HEK293T (cell line): ENCODE data around the gene TASOR2.

Experiments used
- CTCF ChIA-PET: fragments of 350-600 bp; formaldehyde crosslinking; extraction: SDS; loops from one replicate; lab custom pipeline; 2021; ENCODE audit warnings: antibody characterized with exemption, inconsistent platforms; lab: Yijun Ruan, JAX
- POLR2A ChIA-PET: fragments of 350-600 bp; formaldehyde crosslinking; extraction: SDS; loops from one replicate; lab custom pipeline; 2020; ENCODE audit warnings: antibody characterized with exemption, inconsistent platforms; lab: Yijun Ruan, JAX
- DNase-seq: peaks from one replicate; pipeline ENCODE4 v3.0.0; 2012; ENCODE audit warnings: mixed read lengths; ENCODE audit errors: extremely low spot score
- ARNT ChIP-seq: fragments of 450-650 bp; IDR thresholded peaks from 2 replicates; pipeline ENCODE4 v1.6.1; 2017; ENCODE audit warnings: mild to moderate bottlenecking
- BHLHE40 ChIP-seq: fragments of 450-650 bp; IDR thresholded peaks from 2 replicates; pipeline ENCODE4 v1.6.1; 2016; ENCODE audit warnings: mild to moderate bottlenecking, moderate library complexity, borderline replicate concordance
- CTBP1 ChIP-seq: fragments of 450-650 bp; IDR thresholded peaks from 2 replicates; pipeline ENCODE4 v1.6.1; 2016; ENCODE audit warnings: borderline replicate concordance
- ELF4 ChIP-seq: fragments of 450-650 bp; IDR thresholded peaks from 2 replicates; pipeline ENCODE4 v1.6.1; 2017; ENCODE audit warnings: antibody characterized with exemption
- FOXA1 ChIP-seq: fragments of 450-650 bp; IDR thresholded peaks from 2 replicates; pipeline ENCODE4 v1.6.1; 2016; ENCODE audit warnings: mild to moderate bottlenecking
- FOXK2 ChIP-seq: fragments of 450-650 bp; IDR thresholded peaks from 2 replicates; pipeline ENCODE4 v1.6.1; 2016; ENCODE audit warnings: mild to moderate bottlenecking
- FOXM1 ChIP-seq: fragments of 450-650 bp; IDR thresholded peaks from 2 replicates; pipeline ENCODE4 v1.6.1; 2017; ENCODE audit warnings: mild to moderate bottlenecking, borderline replicate concordance
- HDGF ChIP-seq: fragments of 450-650 bp; IDR thresholded peaks from 2 replicates; pipeline ENCODE4 v1.6.1; 2017; ENCODE audit warnings: antibody characterized with exemption, borderline replicate concordance
- L3MBTL2 ChIP-seq: fragments of 450-650 bp; conservative IDR thresholded peaks from 2 replicates; pipeline ENCODE4 v1.6.1; 2016; ENCODE audit warnings: mild to moderate bottlenecking
- LEF1 ChIP-seq: fragments of 450-650 bp; IDR thresholded peaks from 2 replicates; pipeline ENCODE4 v1.6.1; 2017; ENCODE audit warnings: mild to moderate bottlenecking, borderline replicate concordance
- NFRKB ChIP-seq: fragments of 450-650 bp; IDR thresholded peaks from 2 replicates; pipeline ENCODE4 v1.6.1; 2016; ENCODE audit warnings: mild to moderate bottlenecking, moderate library complexity
- SP1 ChIP-seq: fragments of 450-650 bp; IDR thresholded peaks from 2 replicates; pipeline ENCODE4 v1.6.1; 2017
- SUZ12 ChIP-seq: fragments of 450-650 bp; IDR thresholded peaks from 2 replicates; pipeline ENCODE4 v1.6.1; 2016; ENCODE audit warnings: mild to moderate bottlenecking
- TARDBP ChIP-seq: fragments of 450-650 bp; IDR thresholded peaks from 2 replicates; pipeline ENCODE4 v1.6.1; 2016
- ZNF384 ChIP-seq: fragments of 450-650 bp; IDR thresholded peaks from 2 replicates; pipeline ENCODE4 v1.6.1; 2016
- TF ChIP-seq, protein P1 (sequence below): fragments of 450-650 bp; IDR thresholded peaks from 2 replicates; pipeline ENCODE4 v1.6.1; 2016

TASOR2 gene

DNA sequence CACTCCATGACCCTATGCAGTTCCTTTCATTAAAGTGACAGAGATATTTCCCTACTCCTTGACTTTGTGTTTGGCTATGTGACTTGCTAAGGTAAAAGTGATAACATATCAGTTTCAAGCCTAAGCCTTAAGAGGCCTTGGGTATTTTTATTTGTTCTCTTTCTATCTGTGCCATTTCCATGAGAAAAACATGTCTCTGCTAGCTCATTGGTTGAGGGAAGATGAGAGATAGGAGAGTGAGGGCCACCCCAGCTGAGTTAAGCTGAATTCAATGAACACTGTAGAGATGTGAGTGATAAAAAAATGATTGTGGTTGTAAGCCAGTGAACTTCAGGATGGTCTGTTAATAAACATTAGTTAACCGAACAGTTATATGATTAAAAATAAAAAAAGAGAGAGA, 13.4 kb downstream of the TASOR2 start:
- ChIA-PET POLR2A (no interaction called here), CTCF (no interaction called here)
- DNase-seq = no peak
- TF ChIP-seq ARNT (no peak), HDGF (no peak), FOXK2 (no peak), BHLHE40 (no peak), TARDBP (no peak), LEF1 (no peak)
- TF ChIP-seq, protein P1, sequence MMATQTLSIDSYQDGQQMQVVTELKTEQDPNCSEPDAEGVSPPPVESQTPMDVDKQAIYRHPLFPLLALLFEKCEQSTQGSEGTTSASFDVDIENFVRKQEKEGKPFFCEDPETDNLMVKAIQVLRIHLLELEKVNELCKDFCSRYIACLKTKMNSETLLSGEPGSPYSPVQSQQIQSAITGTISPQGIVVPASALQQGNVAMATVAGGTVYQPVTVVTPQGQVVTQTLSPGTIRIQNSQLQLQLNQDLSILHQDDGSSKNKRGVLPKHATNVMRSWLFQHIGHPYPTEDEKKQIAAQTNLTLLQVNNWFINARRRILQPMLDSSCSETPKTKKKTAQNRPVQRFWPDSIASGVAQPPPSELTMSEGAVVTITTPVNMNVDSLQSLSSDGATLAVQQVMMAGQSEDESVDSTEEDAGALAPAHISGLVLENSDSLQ = no peak

GRCh38 chr10:5708356-5708755, 23.7 kb downstream of the TASOR2 start:
- DNase-seq = no peak
- CTCF ChIA-PET = interaction anchor here (0.6 kb wide), 2 partner anchors 16 to 894 kb away, joined by 3 read pairs; no protein-coding TSS in a partner anchor
- POLR2A ChIA-PET = no interaction called here

DNA sequence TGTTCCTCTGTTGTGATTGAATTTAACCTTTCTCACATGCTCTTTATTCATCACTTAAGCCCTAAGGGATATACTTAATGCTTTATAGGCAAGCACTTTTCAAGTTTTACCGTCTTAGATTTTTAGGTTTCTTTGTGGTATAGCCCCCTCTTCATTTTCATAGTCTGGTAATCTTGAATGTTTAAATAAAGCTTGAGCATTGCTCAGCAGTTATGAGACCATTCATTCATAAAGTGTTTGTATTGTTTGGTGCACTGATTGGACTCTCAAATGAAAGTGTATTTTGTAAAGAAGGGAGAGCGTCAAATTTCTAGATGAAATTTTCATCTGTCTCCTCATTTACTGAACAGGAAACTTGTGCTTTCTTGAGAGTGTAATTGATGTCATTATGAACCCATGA, 25.2 kb downstream of the TASOR2 start:
- no peak for DNase-seq
- ChIA-PET CTCF (interaction anchor here (1.0 kb wide), 1 partner anchor 9 kb away, joined by 3 read pairs; no protein-coding TSS in a partner anchor), POLR2A (no interaction called here)
- TF ChIP-seq FOXA1 (no peak), HDGF (no peak), L3MBTL2 (no peak), ARNT (no peak), LEF1 (no peak), ZNF384 (no peak), NFRKB (no peak), CTBP1 (no peak), BHLHE40 (no peak), SUZ12 (no peak), FOXM1 (no peak), TARDBP (no peak), ELF4 (no peak), FOXK2 (no peak), SP1 (no peak)
- TF ChIP-seq, protein P1 = no peak

More at GRCh38 chr10:5708356-5708755, 23.7 kb downstream of the TASOR2 start:
- no peak for TF ChIP-seq TARDBP
- TF ChIP-seq L3MBTL2 = no peak
- TF ChIP-seq ELF4 = no peak
- TF ChIP-seq, protein P1 = no peak
- TF ChIP-seq ZNF384 = no peak
- TF ChIP-seq HDGF = no peak
- no peak for TF ChIP-seq FOXK2
- no peak for TF ChIP-seq ARNT
- TF ChIP-seq SP1 = no peak
- no peak for TF ChIP-seq BHLHE40
- no peak for TF ChIP-seq LEF1
- no peak for TF ChIP-seq NFRKB
- TF ChIP-seq FOXA1 = no peak

DNA sequence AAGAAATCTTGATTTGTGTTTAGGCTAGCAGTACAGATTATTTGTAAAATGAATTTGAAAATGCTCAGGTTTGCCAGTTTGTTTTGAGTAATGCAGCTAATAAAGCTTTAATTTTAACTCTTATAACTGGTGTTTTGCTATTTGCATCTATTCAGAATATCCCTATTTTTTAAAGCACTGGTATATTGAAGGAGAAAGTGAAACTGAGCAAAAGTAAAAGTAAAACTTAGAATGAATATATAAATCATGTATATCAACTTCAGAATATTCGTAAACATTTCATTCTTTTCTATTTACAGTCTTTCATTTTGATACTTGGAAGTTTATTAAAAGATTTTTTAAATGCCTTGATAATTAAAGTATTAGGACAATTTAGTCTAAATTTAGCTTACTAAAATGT, 26.2 kb downstream of the TASOR2 start:
- no peak for DNase-seq
- POLR2A ChIA-PET = no interaction called here
- TF ChIP-seq TARDBP = no peak
- TF ChIP-seq FOXM1 = no peak
- TF ChIP-seq SUZ12 = no peak
- no peak for TF ChIP-seq ZNF384
- no peak for TF ChIP-seq SP1
- no peak for TF ChIP-seq HDGF
- TF ChIP-seq FOXK2 = no peak
- TF ChIP-seq ARNT = no peak
- no peak for TF ChIP-seq ELF4
- TF ChIP-seq NFRKB = no peak
- no peak for TF ChIP-seq FOXA1
- no peak for TF ChIP-seq L3MBTL2
- no peak for TF ChIP-seq BHLHE40
- CTCF ChIA-PET = no interaction called here

DNA sequence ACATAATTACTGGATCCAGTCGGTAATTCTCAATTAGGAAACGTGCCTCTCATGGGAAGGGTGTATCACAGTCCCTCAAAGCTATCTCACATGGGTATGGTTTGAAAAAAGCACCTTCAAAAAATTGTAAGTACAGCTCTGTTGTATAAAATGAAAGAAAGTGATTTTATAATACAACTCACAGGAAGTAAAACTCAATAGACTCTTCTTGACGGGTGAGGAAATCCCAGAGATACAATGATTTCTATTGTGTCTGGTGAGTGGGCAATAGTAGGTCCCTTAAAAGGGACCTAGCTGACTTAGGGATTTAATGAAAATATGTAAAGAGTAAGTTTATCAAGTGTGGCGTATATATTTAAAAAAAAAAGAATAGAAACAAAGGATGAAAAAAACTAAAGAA, 27.0 kb downstream of the TASOR2 start:
- CTCF ChIA-PET = interaction anchor here (0.6 kb wide), 2 partner anchors 89 to 976 kb away, joined by 3 to 5 read pairs; no protein-coding TSS in a partner anchor
- no peak for DNase-seq
- TF ChIP-seq L3MBTL2 = no peak
- no peak for TF ChIP-seq ZNF384
- TF ChIP-seq BHLHE40 = no peak
- TF ChIP-seq, protein P1 = no peak
- no peak for TF ChIP-seq TARDBP
- no peak for TF ChIP-seq FOXM1
- no peak for TF ChIP-seq SUZ12
- TF ChIP-seq ARNT = no peak
- no peak for TF ChIP-seq ELF4
- no peak for TF ChIP-seq HDGF
- TF ChIP-seq SP1 = no peak
- no peak for TF ChIP-seq NFRKB
- TF ChIP-seq FOXK2 = no peak
- no peak for TF ChIP-seq LEF1
- no peak for TF ChIP-seq FOXA1
- TF ChIP-seq CTBP1 = no peak
- POLR2A ChIA-PET = interaction anchor here (0.6 kb wide), 1 partner anchor 18 kb away, joined by 3 read pairs; no protein-coding TSS in a partner anchor
